Keratinocyte (primary cell): ENCODE results near the gene ZDHHC20.

Experiments used
- CTCF ChIP-seq, 3 experiments: IDR thresholded peaks in 1 of 3; conservative IDR thresholded peaks in 1 of 3; optimal IDR thresholded peaks in 1 of 3; 2 replicates in 2 of 3; 3 replicates in 1 of 3; pipeline versions ENCODE3 to v1.5.1; 2011; ENCODE audit warnings: low read length in 3 of 3, mild to moderate bottlenecking in 3 of 3, moderate library complexity in 2 of 3, control low read depth in 1 of 3, inconsistent platforms in 1 of 3; ENCODE audit not compliant: insufficient read depth in 2 of 3; ENCODE audit errors: extremely low read depth in 1 of 3
- EZH2 ChIP-seq: IDR thresholded peaks from one replicate; pipeline ENCODE4 v1.6.1; 2012; ENCODE audit warnings: inconsistent platforms, mild to moderate bottlenecking, low read length, moderate library complexity

GRCh38 chr13:21385710-21386109 lies 73.4 kb downstream of the ZDHHC20 start:
- TF ChIP-seq CTCF (optimal IDR thresholded peaks at IDR 0.05 in 1 of 3, IDR thresholded peaks at IDR 0.05 in 1 of 3, conservative IDR thresholded peaks at IDR 0.05 in 1 of 3; ENCODE audit: extremely low read depth in 1 of 3, insufficient read depth in 2 of 3, low read length in 3 of 3) (no peak), EZH2 (no peak)
